Breast epithelium (tissue), 3 donors: Measurements from ENCODE around the gene TP53BP1.

Experiments
- CTCF ChIP-seq, 3 donors: fragments of 450-650 bp; IDR thresholded peaks; one replicate each; pipeline ENCODE4 v1.5.1; 2016 to 2017; ENCODE audit warnings: antibody characterized with exemption in 3 of 3, mild to moderate bottlenecking in 3 of 3, moderate library complexity in 3 of 3
- POLR2A ChIP-seq: fragments of 450-650 bp; IDR thresholded peaks from one replicate; pipeline ENCODE4 v1.6.1; 2016; ENCODE audit warnings: antibody characterized with exemption, mild to moderate bottlenecking, moderate library complexity

DNA sequence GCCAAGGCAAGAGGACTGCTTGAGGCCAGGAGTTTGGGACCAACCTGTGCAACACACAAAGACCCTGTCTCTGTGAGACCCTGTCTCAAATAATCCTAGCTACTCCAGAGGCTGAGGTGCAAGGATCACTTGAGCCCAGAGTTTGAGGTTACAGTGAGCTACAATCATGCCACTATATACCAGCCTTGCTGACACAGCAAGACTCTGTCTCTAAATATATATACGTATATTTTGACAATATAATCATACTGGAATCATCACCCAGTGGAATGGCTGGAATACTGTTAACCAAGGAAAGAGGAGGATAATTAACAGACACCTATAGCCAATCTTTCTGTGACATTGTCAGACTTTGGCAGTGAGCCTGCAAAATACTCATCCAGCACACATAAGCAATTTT lies 15.5 kb upstream of the TP53BP1 start:
- no peak for TF ChIP-seq CTCF (IDR thresholded peaks at IDR 0.05)
- no peak for TF ChIP-seq POLR2A
